HG02981 (cell line): ENCODE data around the gene EVI5.
"Not testable (repeated sequence)": the region's sequence is repeated elsewhere in the genome, so short reads cannot be mapped to it uniquely, and the experiment has no call there.

Source experiments
- ATAC-seq: cut with Tn5 transposase; IDR thresholded peaks from one replicate; pipeline ENCODE4 v1.9.1; 2021; ENCODE audit warnings: mild to moderate bottlenecking, moderate library complexity; ENCODE audit not compliant: unreplicated experiment

Gene EVI5

DNA sequence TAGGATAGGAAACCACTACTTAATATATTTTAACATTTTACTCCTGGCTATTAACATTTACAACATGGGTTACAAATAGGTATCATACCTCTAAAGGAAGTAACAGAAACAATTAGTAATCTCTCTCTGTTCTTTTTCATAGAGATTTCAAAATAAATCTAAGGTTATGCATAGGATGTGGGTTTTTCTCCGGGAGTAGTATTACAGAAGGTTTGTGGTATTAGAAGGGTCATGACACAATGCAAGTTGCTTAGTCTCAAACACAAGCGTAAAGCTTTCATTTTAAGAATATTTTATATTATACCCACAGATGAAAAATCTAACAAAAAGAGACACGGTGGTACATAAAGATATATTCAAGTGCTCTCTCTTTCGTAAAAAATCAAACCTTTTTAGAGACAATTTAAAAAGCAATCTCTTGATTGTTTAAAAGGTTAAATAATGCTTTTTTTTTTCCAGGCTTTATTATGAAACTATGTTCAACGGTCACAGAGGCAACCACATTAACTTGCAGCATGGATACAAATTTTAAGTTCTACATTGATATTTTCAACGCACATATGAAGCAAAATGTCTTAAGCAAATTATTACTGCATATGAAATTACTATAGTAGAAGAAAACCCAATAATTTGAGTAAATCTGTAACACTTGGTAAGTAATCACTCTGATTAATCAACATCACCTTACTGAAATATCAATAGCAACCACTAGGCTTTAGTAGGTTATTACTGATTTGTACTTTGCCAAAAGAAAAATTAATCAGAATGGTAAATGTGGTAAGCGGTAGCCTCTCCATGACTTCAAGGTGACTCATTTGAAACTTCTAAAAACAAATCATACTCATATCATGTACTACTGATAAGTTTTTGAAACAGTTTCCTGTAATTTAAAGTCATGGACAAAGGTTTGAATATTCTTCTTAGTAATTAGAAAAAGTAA, 200.8 kb downstream of the EVI5 start:
- ATAC-seq = peak; percentile 89

DNA sequence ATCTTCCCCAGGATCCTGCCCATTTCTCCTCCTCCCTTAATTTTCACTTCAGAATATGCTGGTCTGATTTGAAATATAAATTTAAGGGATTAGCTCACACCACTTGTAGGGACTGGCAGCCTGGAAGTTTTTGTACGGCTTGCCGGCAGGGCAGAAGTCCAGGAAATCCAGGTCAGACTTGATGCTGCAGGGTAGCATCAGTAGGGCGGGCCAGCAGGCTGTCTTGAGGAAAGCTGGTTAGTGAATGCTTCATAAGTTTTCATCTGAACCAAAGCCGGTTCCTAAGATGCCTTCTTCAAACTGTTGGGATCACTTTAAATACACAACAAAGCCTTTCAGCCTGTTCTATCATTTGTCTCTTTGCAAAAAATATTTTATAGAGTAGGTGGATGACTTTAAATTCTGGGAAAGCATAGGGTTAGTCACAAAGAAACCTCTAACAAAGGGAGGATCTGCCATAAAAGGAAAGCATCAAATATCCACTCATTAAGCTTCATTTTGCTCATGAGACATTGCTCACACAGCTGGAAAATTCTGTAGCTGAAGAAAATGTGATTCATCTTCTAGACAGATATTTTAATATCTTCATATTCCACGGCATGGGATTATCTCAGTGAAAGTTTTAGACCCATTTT, 207.5 kb downstream of the EVI5 start:
- ATAC-seq = no peak

DNA sequence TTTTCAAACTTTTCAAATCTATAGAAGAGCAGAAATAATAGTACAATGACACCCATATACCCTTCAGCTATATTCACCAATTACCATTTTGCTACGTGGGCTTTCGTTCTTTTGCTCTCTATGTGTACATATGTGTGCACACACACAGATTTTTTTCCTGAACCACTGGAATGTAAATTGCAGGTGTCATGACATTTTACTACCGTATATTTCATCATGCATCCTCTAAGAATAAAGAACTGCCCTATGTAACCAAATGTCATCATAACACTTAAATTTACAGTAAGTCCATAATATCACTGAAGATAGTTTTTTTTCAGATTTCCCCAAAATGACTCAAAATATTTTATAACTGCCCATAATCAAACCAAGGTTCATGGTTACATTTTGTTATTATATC, 209.8 kb downstream of the EVI5 start:
- no peak for ATAC-seq

DNA sequence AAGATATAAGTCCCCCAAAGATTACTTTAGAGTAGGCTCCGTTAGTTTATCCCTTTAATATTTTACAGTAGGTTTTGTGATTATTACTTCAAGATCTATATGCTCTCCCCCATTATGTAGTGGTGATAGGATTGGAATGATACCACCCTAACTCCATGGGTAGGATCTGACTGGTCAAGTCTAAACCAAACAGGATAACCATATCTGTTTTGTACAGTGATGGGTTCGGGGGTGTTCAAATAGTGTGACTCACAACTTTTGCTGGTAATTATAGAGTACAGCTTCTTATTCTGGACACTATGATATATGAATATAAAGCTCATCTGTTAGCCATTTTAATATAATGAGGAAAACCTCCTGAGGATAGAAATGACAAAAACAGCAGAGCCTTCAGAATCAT, 212.4 kb downstream of the EVI5 start:
- ATAC-seq = no peak

DNA sequence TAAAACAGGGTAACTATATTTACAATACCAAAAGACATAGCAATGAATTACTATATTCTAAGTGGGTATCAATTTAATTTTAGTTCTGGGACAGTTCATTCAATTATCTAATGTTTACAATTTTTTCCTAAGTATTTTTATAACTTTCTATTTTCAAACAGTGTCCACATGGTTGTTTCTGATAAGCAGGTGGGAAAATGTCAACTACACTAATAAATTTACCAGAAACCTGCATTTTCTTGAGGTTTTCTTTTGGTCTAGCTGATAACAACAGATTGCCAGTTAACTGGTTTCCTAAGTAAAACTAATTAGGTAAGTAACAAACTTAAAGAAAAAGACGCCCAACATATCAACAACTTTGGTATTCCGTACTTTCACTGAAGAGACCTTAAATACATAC, 213.3 kb downstream of the EVI5 start:
- no peak for ATAC-seq

DNA sequence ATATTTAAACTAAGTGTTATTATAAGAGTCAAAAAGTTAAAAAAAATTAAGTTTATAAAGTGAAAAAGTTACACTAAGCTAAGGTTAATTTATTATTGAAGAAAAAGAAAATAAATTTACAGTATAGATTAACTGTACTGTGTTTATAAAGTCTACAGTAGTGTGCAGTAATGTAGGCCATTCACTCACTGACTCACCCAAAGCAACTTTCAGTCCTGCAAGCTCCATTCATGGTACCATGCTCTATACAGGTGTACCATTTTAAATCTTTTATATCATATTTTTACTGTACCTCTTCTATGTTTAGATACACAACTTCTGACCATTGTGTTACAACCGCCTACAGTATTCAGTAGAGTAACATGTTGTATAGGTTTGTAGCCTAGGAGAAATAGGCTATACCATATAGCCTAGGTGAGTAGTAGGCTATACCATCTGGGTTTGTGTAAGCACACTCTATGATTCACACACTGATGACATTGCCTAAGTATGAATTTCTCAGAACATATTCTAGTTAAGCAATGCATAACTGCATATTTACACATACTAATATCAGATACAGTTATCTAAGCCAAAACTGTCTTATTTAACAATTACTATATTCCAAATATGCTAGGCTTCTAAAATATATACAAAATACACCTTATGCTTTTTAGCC, 217.6 kb downstream of the EVI5 start:
- no peak for ATAC-seq

DNA sequence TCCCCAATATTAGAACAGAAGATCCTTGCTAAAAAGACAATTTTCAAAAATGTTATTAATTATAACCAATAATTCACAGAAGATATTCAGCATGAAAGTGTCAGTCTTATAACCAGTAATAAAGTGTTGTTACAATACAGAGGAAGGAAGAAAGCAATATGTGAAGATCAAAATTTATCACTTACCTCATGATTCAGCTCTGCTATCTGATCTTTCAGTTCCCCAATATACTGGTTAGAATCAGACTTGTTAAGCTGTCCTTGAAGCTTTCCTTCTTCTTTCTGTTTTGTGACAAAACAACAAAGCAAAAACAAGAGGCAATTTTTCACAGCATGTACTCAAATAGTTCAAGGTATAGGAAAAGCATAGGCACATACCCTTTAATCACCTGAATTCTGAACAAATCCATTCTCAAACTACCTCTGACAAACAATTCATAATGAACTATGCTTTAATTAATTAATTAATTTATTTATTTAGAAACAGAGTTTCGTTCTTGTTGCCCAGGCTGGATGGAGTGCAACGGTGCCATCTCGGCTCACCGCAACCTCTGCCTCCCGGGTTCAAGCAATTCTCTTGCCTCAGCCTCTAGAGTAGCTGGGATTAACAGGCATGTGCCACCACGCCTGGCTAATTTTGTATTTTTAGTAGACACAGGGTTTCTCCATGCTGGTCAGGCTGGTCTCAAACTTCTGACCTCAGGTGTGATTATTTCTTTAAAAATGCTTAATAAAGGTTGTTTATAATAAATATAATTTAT, 221.3 kb downstream of the EVI5 start:
- peak; percentile 98 for ATAC-seq

DNA sequence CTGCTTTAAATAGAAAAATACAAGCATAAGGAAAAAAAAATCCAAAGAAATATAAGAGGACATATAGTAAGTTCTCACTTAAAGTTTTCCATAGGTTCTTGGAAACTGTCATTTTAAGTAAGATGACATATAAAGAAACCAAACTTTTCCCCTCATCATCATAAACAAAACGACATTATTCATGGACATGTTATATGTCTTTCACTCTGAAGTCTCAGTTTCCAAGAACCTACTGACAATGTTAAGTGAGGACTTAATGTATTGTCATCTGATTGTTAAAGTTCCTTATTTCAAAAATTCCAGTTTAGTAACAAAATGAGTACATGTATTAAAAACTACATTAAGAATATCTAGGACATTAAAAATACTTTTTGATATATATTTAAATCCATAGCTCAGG, 228.6 kb downstream of the EVI5 start:
- ATAC-seq = no peak

DNA sequence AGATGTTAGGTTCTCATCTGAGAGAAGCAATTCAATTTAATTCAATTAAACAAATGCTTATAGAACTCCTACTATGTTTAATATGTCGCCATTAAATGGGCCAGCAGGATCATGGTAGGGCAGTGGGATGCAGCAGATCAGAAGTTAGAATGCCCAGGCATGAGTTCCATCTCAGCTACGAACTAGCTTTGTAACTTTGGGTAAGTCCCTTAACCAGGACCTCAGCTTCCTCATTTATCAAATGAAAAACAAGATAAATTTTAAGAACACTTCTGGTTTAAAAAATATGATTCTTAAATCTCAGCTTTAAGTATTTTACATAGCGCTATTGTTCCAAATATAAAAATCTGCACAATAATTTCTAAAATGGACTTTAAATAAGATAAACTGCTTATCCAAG, 230.7 kb downstream of the EVI5 start:
- no peak for ATAC-seq

DNA sequence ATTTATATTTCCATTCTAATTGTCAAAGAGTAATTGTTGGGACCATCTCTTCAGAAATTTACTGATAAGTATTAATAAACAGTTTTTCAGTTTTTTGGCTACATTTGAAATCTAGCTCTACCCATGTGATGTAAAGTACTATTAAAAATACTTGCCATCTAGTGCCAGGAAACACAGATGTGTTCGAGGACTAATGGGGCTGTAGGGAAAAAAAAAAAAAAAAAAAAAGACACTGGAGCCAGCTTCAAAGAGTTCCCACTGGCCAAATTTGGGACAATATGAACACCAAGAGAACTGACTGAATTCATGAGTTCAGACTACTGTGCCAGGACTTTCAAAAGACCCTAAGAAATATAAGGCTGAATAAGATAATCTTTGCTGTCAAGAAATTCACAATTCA, 233.0 kb downstream of the EVI5 start:
- no peak for ATAC-seq

DNA sequence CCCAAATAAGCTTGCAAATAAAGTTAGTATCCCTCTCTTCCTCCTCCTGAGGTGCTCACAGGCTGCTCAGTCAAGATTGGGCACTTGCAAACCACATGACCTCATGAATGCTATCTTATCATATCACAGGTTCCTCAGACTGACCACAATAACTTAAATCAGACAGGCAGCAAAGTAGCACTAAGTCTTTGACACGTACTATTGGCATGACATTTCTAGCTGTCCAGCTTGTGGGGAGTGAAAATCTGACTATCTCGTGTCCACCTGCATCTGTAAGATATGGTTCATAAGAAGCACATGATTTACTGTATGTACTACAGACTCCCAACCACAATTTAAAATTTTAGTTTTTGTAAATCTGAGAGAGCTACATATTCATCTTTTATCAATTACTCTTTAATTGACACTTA, 240.1 kb downstream of the EVI5 start:
- ATAC-seq = no peak

DNA sequence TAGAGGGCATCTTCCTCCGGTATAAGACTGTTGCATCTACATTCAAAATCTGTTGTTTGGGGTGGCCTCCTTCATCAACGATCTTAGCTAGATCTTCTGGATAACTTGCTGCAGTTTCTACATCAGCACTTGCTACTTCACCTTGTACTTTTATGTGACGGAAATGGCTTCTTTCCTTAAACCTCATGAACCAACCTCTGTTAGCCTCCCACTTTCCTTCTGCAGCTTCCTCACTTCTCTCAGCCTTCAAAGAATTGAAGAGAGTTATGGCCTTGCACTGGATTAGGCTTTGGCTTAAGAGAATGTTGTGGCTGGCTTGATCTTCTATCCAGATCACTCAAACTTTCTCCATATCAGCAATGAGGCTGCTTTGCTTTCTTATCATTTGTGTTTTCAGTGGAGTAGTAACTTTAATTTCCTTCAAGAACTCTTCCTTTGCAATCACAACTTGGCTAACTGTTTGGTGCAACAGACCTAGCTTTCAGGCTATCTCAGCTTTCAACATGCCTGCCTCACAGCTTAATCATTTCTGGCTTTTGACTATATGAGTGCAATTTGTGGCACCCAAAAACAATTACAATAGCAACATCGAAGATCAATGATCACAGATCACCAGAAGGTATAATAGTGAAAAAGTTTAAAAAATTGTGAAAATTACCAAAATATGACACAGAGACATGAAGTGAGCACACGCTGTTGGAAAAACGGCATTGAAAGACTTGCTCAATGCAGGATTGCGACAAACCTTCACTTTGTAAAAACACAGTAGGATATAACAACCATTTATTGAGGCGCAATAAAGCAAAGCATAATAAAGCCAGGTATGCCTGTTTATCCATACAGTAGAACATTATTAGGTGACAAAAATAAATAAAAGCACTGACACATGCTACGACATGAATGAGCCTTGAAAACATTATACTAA, 241.5 kb downstream of the EVI5 start:
- ATAC-seq = no peak

DNA sequence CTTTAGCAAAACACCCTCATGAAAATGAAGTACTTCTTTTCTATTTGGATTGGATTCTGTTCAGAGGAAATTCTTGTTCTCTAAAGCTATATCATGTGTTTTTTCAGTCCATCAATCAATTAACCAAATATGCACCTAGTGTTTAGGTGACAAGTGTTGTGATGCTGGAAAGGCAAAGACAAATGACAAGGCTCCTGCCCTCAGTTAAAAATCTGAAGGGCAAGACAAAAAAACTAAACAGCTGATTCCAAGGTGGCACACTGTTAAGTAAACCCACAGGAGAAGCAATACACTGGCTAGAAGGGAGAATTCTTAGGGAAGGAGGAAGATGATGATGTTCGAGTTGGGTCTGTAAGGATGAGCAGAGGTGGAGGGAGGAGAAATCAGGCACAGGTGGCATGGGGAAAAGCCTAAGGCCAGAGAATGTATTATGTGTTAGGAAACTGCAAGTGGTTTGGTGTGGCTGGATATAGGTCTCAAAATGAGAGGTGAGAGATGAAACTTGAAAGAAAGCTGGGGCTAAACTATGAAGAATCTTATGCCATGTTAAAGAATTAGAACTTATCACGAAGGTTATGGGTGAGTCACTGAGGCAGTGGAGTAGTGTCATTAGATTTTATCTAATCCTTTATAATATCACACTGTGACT, 246.4 kb downstream of the EVI5 start:
- peak; percentile 52 for ATAC-seq

DNA sequence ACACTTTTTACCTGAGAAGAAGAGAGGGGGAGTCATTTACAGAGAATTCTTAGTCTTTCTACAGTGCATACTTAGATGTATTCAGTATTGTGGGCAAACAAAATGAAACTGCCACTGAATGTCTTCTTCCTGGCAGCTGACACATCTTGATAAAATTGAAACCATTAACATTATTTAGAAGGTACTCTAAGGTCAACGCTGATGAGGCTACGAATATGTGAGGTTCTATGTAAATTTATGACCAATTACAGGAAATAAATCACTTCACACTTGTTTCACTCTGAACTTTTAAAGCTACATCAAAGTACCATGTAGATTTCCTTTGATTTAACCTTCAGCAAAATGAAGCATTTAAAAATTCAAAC, 246.9 kb downstream of the EVI5 start:
- ATAC-seq = peak; percentile 64

DNA sequence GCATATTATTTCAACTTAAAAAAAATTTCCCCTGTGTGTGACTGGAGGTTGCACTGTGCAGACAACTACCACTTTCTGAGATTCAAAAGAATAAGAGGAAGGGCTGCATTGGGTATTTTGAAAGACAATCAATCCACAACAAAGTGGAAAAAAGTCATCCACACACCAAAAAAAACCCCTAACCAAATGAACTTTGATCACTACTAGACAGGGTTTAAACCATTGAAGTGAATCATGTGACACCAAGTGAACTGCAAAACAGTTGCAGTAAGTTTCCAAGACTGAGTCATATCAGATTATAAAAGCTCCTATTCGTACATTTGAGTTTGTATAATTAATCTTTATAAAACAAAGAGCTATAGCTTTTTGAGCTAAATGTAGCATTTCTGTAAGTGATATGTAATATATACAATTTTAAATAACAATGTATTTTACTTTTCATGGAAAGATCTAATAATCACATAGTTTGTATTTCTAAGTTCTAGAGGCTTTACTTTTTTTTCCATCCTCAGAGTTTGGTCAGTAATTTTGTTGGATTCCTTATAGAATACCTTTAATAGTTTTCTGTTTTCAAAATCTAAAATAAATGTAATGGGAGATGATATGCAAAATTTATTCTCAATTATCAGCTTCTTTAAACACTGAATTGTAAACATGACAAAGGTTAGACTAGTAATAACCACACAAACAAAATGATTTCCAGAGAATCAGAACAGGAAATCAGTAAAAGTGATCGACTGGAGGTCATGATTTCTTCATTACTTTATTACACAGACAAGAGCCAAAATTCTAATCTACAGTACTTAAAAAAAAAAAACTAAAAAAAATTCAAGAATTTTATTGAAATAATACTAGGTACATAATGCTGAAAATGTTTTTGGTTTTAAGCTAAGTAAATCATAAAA, 247.7 kb downstream of the EVI5 start:
- peak; percentile 58 for ATAC-seq

DNA sequence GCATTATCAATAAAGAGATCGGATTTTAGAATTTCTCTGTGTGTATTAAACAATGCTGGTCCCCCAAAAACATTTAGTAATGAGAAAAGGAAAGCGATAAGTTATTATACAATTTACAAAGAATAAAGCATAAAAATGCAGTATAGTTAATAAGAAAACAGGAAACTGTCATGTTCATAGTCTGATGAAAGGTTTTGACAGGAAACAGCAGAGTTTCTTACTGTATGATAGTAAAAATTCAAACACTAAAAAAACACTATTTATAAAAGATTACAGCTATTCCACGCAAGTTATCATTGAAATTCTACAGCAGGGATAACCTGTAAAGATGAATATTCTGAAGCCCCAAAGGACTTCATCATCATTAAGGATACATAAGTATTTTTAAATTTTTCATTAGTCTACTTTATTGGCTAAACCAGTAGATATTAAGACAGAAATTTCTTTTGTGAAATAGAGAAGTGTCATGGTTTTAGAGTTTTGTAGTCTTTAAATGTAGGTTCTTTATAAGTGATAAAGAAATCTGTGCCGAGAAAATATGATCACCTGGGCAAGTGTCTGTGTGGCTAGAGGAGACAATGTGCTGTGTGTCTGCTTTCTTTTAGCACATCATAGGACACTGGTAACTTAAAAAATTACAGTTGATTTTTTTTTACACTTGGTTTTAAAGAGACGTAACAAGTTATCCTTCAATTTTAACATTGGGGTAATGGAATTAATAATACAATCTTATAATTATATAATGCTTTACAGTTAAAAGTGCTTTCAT, 248.5 kb downstream of the EVI5 start:
- no peak for ATAC-seq

DNA sequence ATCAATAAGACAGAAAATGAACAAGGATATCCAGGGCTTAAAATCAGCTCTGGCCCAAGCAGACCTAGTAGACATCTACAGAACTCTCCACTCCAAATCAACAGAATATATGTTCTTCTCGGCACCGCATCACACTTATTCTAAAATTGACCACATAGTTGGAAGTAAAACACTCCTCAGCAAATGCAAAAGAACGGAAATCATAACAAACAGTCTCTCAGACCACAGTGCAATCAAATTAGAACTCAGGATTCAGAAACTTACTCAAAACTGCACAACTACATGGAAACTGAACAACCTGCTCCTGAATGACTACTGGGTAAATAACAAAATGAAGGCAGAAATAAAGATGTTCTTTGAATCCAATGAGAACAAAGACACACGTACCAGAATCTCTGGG, 252.5 kb downstream of the EVI5 start:
- not testable (repeated sequence) for ATAC-seq

DNA sequence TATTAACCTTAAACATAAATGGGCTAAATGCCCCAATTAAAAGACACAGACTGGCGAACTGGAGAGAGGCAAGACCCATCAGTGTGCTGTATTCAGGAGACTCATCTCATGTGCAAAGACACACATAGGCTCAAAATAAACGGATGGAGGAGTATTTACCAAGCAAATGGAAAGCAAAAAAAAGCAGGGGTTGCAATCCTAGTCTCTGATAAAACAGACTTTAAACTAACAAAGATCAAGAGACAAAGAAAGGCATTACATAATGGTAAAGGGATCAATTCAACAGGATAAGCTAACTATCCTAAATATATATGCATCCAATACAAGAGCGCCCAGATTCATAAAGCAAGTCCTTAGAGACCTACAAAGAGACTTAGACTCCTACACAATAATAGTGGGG, 253.0 kb downstream of the EVI5 start:
- not testable (repeated sequence) for ATAC-seq
